Sigmoid colon (tissue), 7 donors: Measurements from ENCODE around the gene IL1RN. TPM values are rescaled to one million over a fixed set of nuclear protein-coding genes. Genes with fewer than 3 reads are reported as not detected.
A peak's percentile ranks its signal among the peaks of the same experiment; 100 is the strongest.

ENCODE experiments used
- DNase-seq: peaks from one replicate; pipeline ENCODE4 v3.0.0-alpha.2; 2019
- H3K27ac ChIP-seq, 4 donors: fragments of 200-600 bp; sonication (generic); one replicate each; pipeline ENCODE4 v1.5.1; 2016 to 2019; ENCODE audit warnings: mild to moderate bottlenecking in 1 of 4
- H3K27me3 ChIP-seq, 3 donors: fragments of 200-600 bp; sonication (generic); one replicate each; pipeline ENCODE4 v1.5.1; 2019; ENCODE audit warnings: mild to moderate bottlenecking in 1 of 3
- H3K36me3 ChIP-seq, 4 donors: fragments of 200-600 bp; sonication (generic); one replicate each; pipeline ENCODE4 v1.5.1; 2016 to 2019
- H3K4me1 ChIP-seq, 4 donors: fragments of 200-600 bp; sonication (generic); one replicate each; pipeline ENCODE4 v1.5.1; 2017 to 2019
- H3K4me3 ChIP-seq, 4 donors: fragments of 200-600 bp; sonication (generic); one replicate each; pipeline ENCODE4 v1.5.1; 2017 to 2019; ENCODE audit warnings: mild to moderate bottlenecking in 2 of 4, moderate library complexity in 1 of 4
- H3K9me3 ChIP-seq, 4 donors: fragments of 200-600 bp in 3 of 4; sonication (generic) in 3 of 4; one replicate each; pipeline versions ENCODE4 v1.5.1 to v1.6.1; 2013 to 2019
- EP300 ChIP-seq, 4 donors: sonication (generic); formaldehyde crosslinking; IDR thresholded peaks; one replicate each; pipeline ENCODE4 v1.6.1; 2017; ENCODE audit warnings: antibody characterized with exemption in 4 of 4
- POLR2A ChIP-seq, 2 donors: fragments of 450-650 bp; IDR thresholded peaks; one replicate each; pipeline ENCODE4 v1.6.1; 2016; ENCODE audit warnings: antibody characterized with exemption in 2 of 2, mild to moderate bottlenecking in 2 of 2, moderate library complexity in 2 of 2
- POLR2AphosphoS5 ChIP-seq, 4 donors: sonication (generic); formaldehyde crosslinking; IDR thresholded peaks; one replicate each; pipeline ENCODE4 v1.6.1; 2017; ENCODE audit warnings: antibody characterized with exemption in 4 of 4
- WGBS, 2 donors: extraction: QIAGEN DNeasy Blood & Tissue Kit; methylation state at CpG; one replicate each; pipeline ENCODE4 v1.1.7; 2013; 5-methylcytosine and 5-hydroxymethylcytosine counted together
- intact Hi-C: fragments of 100-400 bp; cut with DNase I; formaldehyde crosslinking; loops from one replicate; pipeline ENCODE4 v1.15.1; 2023
- polyA plus RNA-seq, 3 donors: library from polyadenylated mRNA; stranded (reverse); fragments of 200-250 nt; gene quantifications; one replicate each; pipeline ENCODE4 v1.2.3, GENCODE V29; 2013
- total RNA-seq, 4 donors: library from RNA; depleted of rRNA; stranded (reverse); fragments of >200 nt; gene quantifications; one replicate each; pipeline ENCODE4 v1.1.0, GENCODE V29; 2016
- TF ChIP-seq, protein P1 (sequence below), 4 experiments: fragments of 450-650 bp in 3 of 4; fragments of 200-600 bp in 1 of 4; IDR thresholded peaks; one replicate each; pipeline ENCODE4 v1.5.1; 2016 to 2019; ENCODE audit warnings: antibody characterized with exemption in 4 of 4, mild to moderate bottlenecking in 3 of 4, moderate library complexity in 2 of 4
- donor health status: healthy with polysubstance abuse.
- donor health status: Bipolar disorder and iron deficiency.
- donor health status: healthy.

IL1RN gene, protein sequence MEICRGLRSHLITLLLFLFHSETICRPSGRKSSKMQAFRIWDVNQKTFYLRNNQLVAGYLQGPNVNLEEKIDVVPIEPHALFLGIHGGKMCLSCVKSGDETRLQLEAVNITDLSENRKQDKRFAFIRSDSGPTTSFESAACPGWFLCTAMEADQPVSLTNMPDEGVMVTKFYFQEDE
- total RNA-seq (1 to 10 TPM in 1 of 4 donors, under 1 TPM in 1, not detected in 2; 0.55 to 1.6 TPM), polyA plus RNA-seq (10 to 100 TPM in 2 of 3 donors, 1 to 10 TPM in 1; 6.6 to 19.9 (median 11.1) TPM)

DNA sequence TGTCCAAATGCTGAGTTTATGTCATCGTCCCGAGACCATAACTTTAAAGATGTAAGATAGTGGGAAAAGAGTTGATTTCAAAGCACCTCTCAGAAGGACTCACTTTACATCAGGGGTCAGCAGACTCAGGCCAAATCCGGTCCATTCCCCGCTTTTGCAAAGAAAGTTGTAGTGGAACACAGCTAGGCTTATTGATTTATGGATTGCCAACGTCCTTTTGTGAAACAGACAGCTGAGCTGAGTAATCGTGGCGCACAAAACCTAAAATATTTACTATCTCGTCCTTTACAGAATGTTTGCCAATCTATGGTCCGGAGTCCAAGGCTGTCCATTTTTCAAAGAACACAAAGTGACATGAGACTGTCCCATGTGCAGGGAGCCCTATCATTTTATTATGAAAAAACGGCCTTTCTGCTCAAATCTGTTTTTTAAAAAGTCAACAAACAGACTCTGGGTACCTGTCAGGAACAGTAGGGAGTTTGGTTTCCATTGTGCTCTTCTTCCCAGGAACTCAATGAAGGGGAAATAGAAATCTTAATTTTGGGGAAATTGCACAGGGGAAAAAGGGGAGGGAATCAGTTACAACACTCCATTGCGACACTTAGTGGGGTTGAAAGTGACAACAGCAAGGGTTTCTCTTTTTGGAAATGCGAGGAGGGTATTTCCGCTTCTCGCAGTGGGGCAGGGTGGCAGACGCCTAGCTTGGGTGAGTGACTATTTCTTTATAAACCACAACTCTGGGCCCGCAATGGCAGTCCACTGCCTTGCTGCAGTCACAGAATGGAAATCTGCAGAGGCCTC lies at the start of gene IL1RN:
IL1RN (plus strand) TSS at position 754 of the 801 bp plus-strand sequence; CDS start at position 781, 27 bp downstream.
- WGBS, 2 donors, result 79 to 83% methylated on average over 16 of the region's 16 CpGs
- DNase-seq, result no peak
- Histone ChIP-seq H3K36me3 (no peaks in the 10 kb centered on the region), H3K4me3 (no peak within 1 kb of the TSS), H3K27ac (no peak within 1 kb of the TSS), H3K4me1 (no peaks in the 10 kb centered on the region), H3K9me3 (no peaks in the 10 kb centered on the region), H3K27me3 (no peaks in the 10 kb centered on the region)
- TF ChIP-seq EP300 (IDR thresholded peaks at IDR 0.05) (no peak), POLR2AphosphoS5 (IDR thresholded peaks at IDR 0.05) (peak in 1 of 4 donors; percentile 36)
- intact Hi-C loops, result no loop called here

DNA sequence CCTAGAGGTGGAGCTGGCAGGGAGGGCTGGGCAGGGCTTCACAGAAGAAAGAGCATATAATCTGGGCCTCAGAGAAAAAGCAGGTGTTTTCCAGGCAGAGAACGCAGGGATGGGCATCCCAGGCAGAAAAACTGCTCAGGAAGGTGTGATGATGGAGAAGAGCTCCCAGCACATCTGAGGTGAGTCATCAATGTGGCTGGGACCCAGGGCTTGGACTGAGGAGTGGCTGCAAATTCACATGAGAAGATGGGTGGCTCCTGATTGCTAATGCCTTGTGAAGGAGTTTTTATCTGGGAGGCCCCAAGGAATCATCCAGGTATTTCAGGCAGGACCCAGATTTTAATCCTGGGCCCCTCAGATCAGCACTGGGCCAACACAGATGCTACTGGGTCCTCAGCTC lies 49.5 kb upstream of the IL1RN start:
- no peak overlapping the region for H3K27ac ChIP-seq
- no peaks in the 10 kb centered on the region for H3K4me1 ChIP-seq
- no peaks in the 10 kb centered on the region for H3K9me3 ChIP-seq
- no peaks in the 10 kb centered on the region for H3K27me3 ChIP-seq
- H3K36me3 ChIP-seq, result no peaks in the 10 kb centered on the region
- intact Hi-C loops, result no loop called here
- DNase-seq, result no peak
- H3K4me3 ChIP-seq, result no peak overlapping the region
- 67 to 73% methylated on average over 1 of the region's 1 CpG for whole genome bisulfite sequencing, 2 donors
- TF ChIP-seq POLR2A (IDR thresholded peaks at IDR 0.05), result no peak

DNA sequence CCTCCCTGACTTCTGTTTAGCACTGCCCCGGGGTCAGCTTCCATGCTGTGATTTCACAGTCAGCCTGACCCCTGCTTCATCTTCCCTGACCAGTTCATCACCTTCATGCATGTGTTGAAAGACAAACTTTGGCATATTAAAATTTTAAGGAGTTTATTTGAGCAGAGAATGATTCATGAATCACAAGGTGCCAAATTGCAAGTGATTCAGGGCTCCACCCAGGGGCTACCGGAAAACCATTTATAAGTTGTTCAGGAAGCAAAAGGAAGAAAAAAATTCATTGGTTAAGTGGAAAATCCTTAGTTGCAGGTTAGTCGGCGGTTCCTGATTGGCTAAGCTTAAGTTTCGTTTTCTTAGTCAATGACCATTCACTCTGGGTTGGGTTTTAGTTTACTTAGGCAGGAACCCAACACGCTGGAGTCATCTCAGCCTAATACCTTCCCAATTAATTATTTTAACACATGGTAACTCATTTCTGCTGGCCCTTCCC lies 49.0 kb upstream of the IL1RN start:
- 52 to 73% methylated on average over 6 of the region's 6 CpGs for WGBS, 2 donors
- Histone ChIP-seq H3K36me3 (no peaks in the 10 kb centered on the region), H3K9me3 (no peaks in the 10 kb centered on the region), H3K27ac (no peak overlapping the region), H3K4me3 (no peak overlapping the region), H3K27me3 (no peaks in the 10 kb centered on the region), H3K4me1 (no peaks in the 10 kb centered on the region)
- no peak for DNase-seq
- TF ChIP-seq POLR2A (IDR thresholded peaks at IDR 0.05), result no peak
- intact Hi-C loops, result no loop called here

DNA sequence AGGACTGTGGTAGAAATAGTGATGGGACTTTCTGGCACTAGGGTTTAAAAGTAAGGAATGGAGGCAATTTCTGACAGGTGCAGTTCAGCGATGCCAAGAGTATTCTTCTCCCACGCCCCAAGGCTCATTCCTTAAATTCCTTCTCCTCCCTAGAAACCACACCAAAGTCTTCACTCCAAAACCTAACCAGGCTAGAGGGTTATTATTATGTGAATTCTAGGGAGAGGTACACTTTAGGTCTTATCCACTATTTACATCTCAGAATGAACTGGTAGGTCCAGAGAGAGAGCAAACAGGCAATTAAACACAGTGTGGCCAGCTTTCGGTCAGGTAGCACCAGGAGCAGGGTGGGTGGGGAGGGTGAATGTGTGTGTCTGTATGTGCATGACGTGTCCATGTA lies 48.3 kb upstream of the IL1RN start:
- no peaks in the 10 kb centered on the region for H3K27me3 ChIP-seq
- no peaks in the 10 kb centered on the region for H3K9me3 ChIP-seq
- H3K27ac ChIP-seq, result no peak overlapping the region
- TF ChIP-seq POLR2AphosphoS5 (IDR thresholded peaks at IDR 0.05) (no peak), EP300 (IDR thresholded peaks at IDR 0.05) (no peak), POLR2A (IDR thresholded peaks at IDR 0.05) (no peak)
- TF ChIP-seq, protein P1, sequence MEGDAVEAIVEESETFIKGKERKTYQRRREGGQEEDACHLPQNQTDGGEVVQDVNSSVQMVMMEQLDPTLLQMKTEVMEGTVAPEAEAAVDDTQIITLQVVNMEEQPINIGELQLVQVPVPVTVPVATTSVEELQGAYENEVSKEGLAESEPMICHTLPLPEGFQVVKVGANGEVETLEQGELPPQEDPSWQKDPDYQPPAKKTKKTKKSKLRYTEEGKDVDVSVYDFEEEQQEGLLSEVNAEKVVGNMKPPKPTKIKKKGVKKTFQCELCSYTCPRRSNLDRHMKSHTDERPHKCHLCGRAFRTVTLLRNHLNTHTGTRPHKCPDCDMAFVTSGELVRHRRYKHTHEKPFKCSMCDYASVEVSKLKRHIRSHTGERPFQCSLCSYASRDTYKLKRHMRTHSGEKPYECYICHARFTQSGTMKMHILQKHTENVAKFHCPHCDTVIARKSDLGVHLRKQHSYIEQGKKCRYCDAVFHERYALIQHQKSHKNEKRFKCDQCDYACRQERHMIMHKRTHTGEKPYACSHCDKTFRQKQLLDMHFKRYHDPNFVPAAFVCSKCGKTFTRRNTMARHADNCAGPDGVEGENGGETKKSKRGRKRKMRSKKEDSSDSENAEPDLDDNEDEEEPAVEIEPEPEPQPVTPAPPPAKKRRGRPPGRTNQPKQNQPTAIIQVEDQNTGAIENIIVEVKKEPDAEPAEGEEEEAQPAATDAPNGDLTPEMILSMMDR (IDR thresholded peaks at IDR 0.05), result no peak
- no peaks in the 10 kb centered on the region for H3K4me1 ChIP-seq
- intact Hi-C loops, result no loop called here
- no peaks in the 10 kb centered on the region for H3K36me3 ChIP-seq
- no peak for DNase-seq
- no peak overlapping the region for H3K4me3 ChIP-seq
- WGBS, 2 donors, result 64 to 84% methylated on average over 4 of the region's 4 CpGs

DNA sequence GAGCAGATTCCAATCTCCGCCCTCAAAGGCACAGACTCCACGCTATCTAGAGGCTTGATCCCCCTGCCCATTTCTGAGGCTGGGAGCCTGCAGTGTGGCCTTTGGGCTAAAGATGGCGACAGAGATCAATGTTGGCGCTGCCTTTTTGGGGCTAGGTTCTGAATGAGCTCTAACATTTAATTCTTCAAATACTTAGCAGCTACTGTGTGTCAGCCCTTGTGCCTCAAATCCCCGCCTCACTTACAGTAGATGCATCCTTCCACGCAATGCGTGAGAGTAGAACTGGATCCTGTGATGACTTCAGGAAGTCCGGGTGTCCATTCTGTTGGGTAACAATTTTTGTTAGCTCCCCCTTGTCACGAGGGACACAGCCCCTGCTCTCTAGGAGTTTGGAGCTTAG lies 47.3 kb upstream of the IL1RN start:
- Histone ChIP-seq H3K27me3 (no peaks in the 10 kb centered on the region), H3K27ac (no peak overlapping the region), H3K9me3 (no peaks in the 10 kb centered on the region), H3K4me3 (no peak overlapping the region), H3K36me3 (no peaks in the 10 kb centered on the region), H3K4me1 (no peaks in the 10 kb centered on the region)
- DNase-seq, result no peak
- intact Hi-C loops, result no loop called here
- WGBS, 2 donors, result 44 to 49% methylated on average over 9 of the region's 9 CpGs
- TF ChIP-seq EP300 (IDR thresholded peaks at IDR 0.05) (no peak), POLR2AphosphoS5 (IDR thresholded peaks at IDR 0.05) (no peak), POLR2A (IDR thresholded peaks at IDR 0.05) (no peak)
- TF ChIP-seq, protein P1 (IDR thresholded peaks at IDR 0.05), result no peak

DNA sequence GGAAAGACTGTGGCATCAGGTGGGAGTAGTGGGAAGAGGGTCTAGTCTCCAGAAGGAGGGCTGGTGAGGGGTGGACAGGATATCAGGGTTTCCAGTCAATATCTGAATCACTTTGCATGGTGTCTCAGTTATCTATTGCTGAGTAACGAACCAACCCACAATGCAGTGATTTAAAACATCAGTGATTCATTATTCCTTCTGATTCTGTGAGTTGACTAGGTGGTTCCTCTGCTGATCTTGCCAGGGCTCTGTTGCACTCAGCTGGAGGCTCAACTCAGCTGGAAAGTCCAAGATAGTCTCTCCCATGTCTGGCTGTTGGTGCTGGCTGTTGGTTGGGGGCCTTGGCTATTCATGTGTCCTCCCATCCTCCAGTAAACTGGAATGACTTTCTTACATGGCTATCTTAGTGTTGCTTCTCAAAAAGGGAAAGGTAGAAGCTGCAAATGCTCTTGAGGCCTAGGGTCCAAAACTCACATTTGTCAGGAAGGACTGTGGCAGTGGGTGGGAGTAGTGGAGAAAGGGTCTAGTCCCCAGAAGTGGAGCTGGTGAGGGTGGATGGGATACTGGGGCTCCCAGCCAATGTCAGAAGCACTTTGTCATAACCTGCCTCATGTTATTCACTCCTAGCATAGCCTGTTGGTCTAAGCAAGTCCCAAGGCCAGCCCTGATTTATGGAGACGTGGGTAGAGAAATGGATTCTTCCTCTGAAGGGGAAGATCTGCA lies 45.7 kb upstream of the IL1RN start:
- Histone ChIP-seq H3K9me3 (no peaks in the 10 kb centered on the region), H3K27me3 (no peaks in the 10 kb centered on the region), H3K4me3 (no peak overlapping the region), H3K27ac (no peak overlapping the region), H3K4me1 (no peaks in the 10 kb centered on the region), H3K36me3 (no peaks in the 10 kb centered on the region)
- 81 to 84% methylated on average over 2 of the region's 2 CpGs for WGBS, 2 donors
- intact Hi-C loops, result no loop called here
- TF ChIP-seq, protein P1 (IDR thresholded peaks at IDR 0.05), result no peak
- TF ChIP-seq EP300 (IDR thresholded peaks at IDR 0.05) (no peak), POLR2AphosphoS5 (IDR thresholded peaks at IDR 0.05) (no peak), POLR2A (IDR thresholded peaks at IDR 0.05) (no peak)
- no peak for DNase-seq
